Gastroesophageal sphincter (tissue), 3 donors: ENCODE results near the gene LSM6.

ENCODE experiments used
- POLR2A ChIP-seq, 2 donors: fragments of 450-650 bp; IDR thresholded peaks; one replicate each; pipeline ENCODE4 v1.6.1; 2017; ENCODE audit warnings: antibody characterized with exemption in 2 of 2, mild to moderate bottlenecking in 2 of 2, moderate library complexity in 1 of 2
- POLR2AphosphoS5 ChIP-seq: sonication (generic); formaldehyde crosslinking; IDR thresholded peaks from one replicate; pipeline ENCODE4 v1.6.1; 2017; ENCODE audit warnings: antibody characterized with exemption
- TF ChIP-seq, protein P1 (sequence below), 4 experiments: fragments of 200-600 bp in 2 of 4; fragments of 450-650 bp in 2 of 4; sonication (generic) in 1 of 4; IDR thresholded peaks; one replicate each; pipeline ENCODE4 v1.5.1; 2017 to 2019; ENCODE audit warnings: antibody characterized with exemption in 4 of 4, mild to moderate bottlenecking in 2 of 4, moderate library complexity in 2 of 4

- TF ChIP-seq, protein P1, sequence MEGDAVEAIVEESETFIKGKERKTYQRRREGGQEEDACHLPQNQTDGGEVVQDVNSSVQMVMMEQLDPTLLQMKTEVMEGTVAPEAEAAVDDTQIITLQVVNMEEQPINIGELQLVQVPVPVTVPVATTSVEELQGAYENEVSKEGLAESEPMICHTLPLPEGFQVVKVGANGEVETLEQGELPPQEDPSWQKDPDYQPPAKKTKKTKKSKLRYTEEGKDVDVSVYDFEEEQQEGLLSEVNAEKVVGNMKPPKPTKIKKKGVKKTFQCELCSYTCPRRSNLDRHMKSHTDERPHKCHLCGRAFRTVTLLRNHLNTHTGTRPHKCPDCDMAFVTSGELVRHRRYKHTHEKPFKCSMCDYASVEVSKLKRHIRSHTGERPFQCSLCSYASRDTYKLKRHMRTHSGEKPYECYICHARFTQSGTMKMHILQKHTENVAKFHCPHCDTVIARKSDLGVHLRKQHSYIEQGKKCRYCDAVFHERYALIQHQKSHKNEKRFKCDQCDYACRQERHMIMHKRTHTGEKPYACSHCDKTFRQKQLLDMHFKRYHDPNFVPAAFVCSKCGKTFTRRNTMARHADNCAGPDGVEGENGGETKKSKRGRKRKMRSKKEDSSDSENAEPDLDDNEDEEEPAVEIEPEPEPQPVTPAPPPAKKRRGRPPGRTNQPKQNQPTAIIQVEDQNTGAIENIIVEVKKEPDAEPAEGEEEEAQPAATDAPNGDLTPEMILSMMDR (IDR thresholded peaks at IDR 0.05), result no peak
- no peak for TF ChIP-seq POLR2AphosphoS5
- TF ChIP-seq POLR2A (IDR thresholded peaks at IDR 0.05), result no peak
Observed at GRCh38 chr4:146236216-146236615, 60.7 kb downstream of the LSM6 start.
